ENCODE data around the gene SEMA5A.

Gene SEMA5A

GRCh38 chr5:9513827-9514226 lies 32.0 kb downstream of the SEMA5A start:
- DNase-seq = no peak

- DNase-seq = no peak
Observed at GRCh38 chr5:9512457-9512856, 33.4 kb downstream of the SEMA5A start.

- DNase-seq = no peak
Observed at GRCh38 chr5:9507974-9508373, 37.9 kb downstream of the SEMA5A start.

- DNase-seq = no peak
Observed at GRCh38 chr5:9505225-9505624, 40.6 kb downstream of the SEMA5A start.

- no peak for DNase-seq
Observed at GRCh38 chr5:9502864-9503263, 43.0 kb downstream of the SEMA5A start.

- DNase-seq = no peak
Observed at GRCh38 chr5:9502050-9502834, 43.6 kb downstream of the SEMA5A start.

- no peak for DNase-seq
Observed at GRCh38 chr5:9500625-9501024, 45.2 kb downstream of the SEMA5A start.

- DNase-seq = no peak
Observed at GRCh38 chr5:9500193-9500592, 45.7 kb downstream of the SEMA5A start.

- no peak for DNase-seq
Observed at GRCh38 chr5:9499498-9499876, 46.4 kb downstream of the SEMA5A start.

GRCh38 chr5:9498541-9499497 lies 47.1 kb downstream of the SEMA5A start:
- no peak for DNase-seq

GRCh38 chr5:9497347-9497746 lies 48.5 kb downstream of the SEMA5A start:
- no peak for DNase-seq

GRCh38 chr5:9496801-9497200 lies 49.1 kb downstream of the SEMA5A start:
- DNase-seq = no peak

- DNase-seq = no peak
Observed at GRCh38 chr5:9495121-9495520, 50.8 kb downstream of the SEMA5A start.

GRCh38 chr5:9494301-9494700 lies 51.6 kb downstream of the SEMA5A start:
- DNase-seq = no peak

GRCh38 chr5:9490494-9491097 lies 55.3 kb downstream of the SEMA5A start:
- DNase-seq = no peak

- no peak for DNase-seq
Observed at GRCh38 chr5:9483779-9484178, 62.1 kb downstream of the SEMA5A start.

- no peak for DNase-seq
Observed at GRCh38 chr5:9483243-9483642, 62.6 kb downstream of the SEMA5A start.

- DNase-seq = no peak
Observed at GRCh38 chr5:9482381-9482780, 63.5 kb downstream of the SEMA5A start.

- no peak for DNase-seq
Observed at GRCh38 chr5:9480499-9480898, 65.4 kb downstream of the SEMA5A start.

GRCh38 chr5:9479990-9480389 lies 65.9 kb downstream of the SEMA5A start:
- DNase-seq = no peak

- no peak for DNase-seq
Observed at GRCh38 chr5:9479361-9479760, 66.5 kb downstream of the SEMA5A start.

- DNase-seq = no peak
Observed at GRCh38 chr5:9477537-9477936, 68.3 kb downstream of the SEMA5A start.

- no peak for DNase-seq
Observed at GRCh38 chr5:9474219-9475002, 71.5 kb downstream of the SEMA5A start.
